SK-N-SH (cell line): ENCODE measurements around the gene PLSCR3. TPM values are rescaled to one million over a fixed set of nuclear protein-coding genes. Genes with fewer than 3 reads are reported as not detected.

Experiments used
- CTCF ChIA-PET: fragments of 300-600, 350-600 bp; formaldehyde crosslinking; extraction: SDS; loops from one replicate; lab custom pipeline; 2021; lab: Yijun Ruan, JAX
- POLR2A ChIA-PET: fragments of 350-600 bp; sonication (Branson Sonifier 250); formaldehyde crosslinking; extraction: SDS; loops from one replicate; lab custom pipeline; 2020; ENCODE audit warnings: antibody characterized with exemption, inconsistent platforms; lab: Yijun Ruan, JAX
- DNase-seq: peaks from one replicate; pipeline ENCODE4 v3.0.0; 2012
- H2AFZ ChIP-seq: fragments of 200-600 bp; sonication (generic); 2 replicates; pipeline ENCODE4 v1.8.1; 2016; ENCODE audit warnings: antibody characterized with exemption, mild to moderate bottlenecking, low read depth
- H3F3A ChIP-seq: fragments of 200-600 bp; sonication (generic); replicated peaks from 2 replicates; pipeline ENCODE3; 2016; ENCODE audit warnings: antibody characterized with exemption, mild to moderate bottlenecking; ENCODE audit not compliant: insufficient read depth
- H3K27ac ChIP-seq, 2 experiments: fragments of 200-500 bp in 1 of 2; fragments of 200-600 bp in 1 of 2; sonication (Bioruptor generic) in 1 of 2; sonication (generic), shearing (Covaris generic) in 1 of 2; 2 replicates each; pipeline versions ENCODE4 v1.5.1 to v1.6.1; 2014 to 2016; ENCODE audit warnings: low read depth in 2 of 2, inconsistent platforms in 1 of 2, low read length in 1 of 2, mild to moderate bottlenecking in 1 of 2, mixed read lengths in 1 of 2
- H3K27me3 ChIP-seq: fragments of 200-600 bp; sonication (generic), shearing (Covaris generic); 2 replicates; pipeline ENCODE4 v1.6.1; 2016; ENCODE audit warnings: mixed run types; ENCODE audit not compliant: insufficient read depth
- H3K36me3 ChIP-seq, 2 experiments: fragments of 200-500 bp in 1 of 2; fragments of 200-600 bp in 1 of 2; sonication (Bioruptor generic) in 1 of 2; sonication (generic) in 1 of 2; replicated peaks in 1 of 2; 2 replicates each; pipeline versions ENCODE3 to v1.5.1; 2014 to 2016; ENCODE audit warnings: low read length in 1 of 2, mild to moderate bottlenecking in 1 of 2; ENCODE audit not compliant: insufficient read depth in 2 of 2, control insufficient read depth in 1 of 2
- H3K4me1 ChIP-seq, 2 experiments: fragments of 200-500 bp in 1 of 2; fragments of 200-600 bp in 1 of 2; sonication (Bioruptor generic) in 1 of 2; sonication (generic), shearing (Covaris generic) in 1 of 2; 2 replicates each; pipeline versions ENCODE4 v1.5.1 to v1.6.1; 2014 to 2016; ENCODE audit warnings: low read depth in 1 of 2, low read length in 1 of 2, mixed run types in 1 of 2; ENCODE audit not compliant: insufficient read depth in 2 of 2, control insufficient read depth in 1 of 2
- H3K4me2 ChIP-seq: fragments of 200-600 bp; sonication (generic), shearing (Covaris generic); 2 replicates; pipeline ENCODE4 v1.6.1; 2017; ENCODE audit warnings: mixed run types
- H3K4me3 ChIP-seq, 2 experiments: fragments of 200-500 bp in 1 of 2; fragments of 200-600 bp in 1 of 2; sonication (Bioruptor generic) in 1 of 2; sonication (generic), shearing (Covaris generic) in 1 of 2; 2 replicates each; pipeline versions ENCODE4 v1.5.1 to v1.8.1; 2014 to 2016; ENCODE audit warnings: low read depth in 2 of 2, inconsistent platforms in 1 of 2, low read length in 1 of 2, mild to moderate bottlenecking in 1 of 2, mixed read lengths in 1 of 2, moderate library complexity in 1 of 2
- H3K79me2 ChIP-seq: fragments of 200-600 bp; sonication (generic); 2 replicates; pipeline ENCODE4 v1.8.1; 2017; ENCODE audit warnings: mild to moderate bottlenecking; ENCODE audit not compliant: insufficient read depth
- H3K9ac ChIP-seq: fragments of 200-600 bp; sonication (generic); 2 replicates; pipeline ENCODE4 v1.6.1; 2017; ENCODE audit warnings: mixed run types
- H3K9me2 ChIP-seq: fragments of 200-600 bp; sonication (generic); 2 replicates; pipeline ENCODE4 v1.6.1; 2017; ENCODE audit warnings: mixed run types
- H3K9me3 ChIP-seq: fragments of 200-600 bp; sonication (generic); 2 replicates; pipeline ENCODE4 v1.6.1; 2017; ENCODE audit warnings: mixed run types, mild to moderate bottlenecking, moderate library complexity
- H4K20me1 ChIP-seq: fragments of 200-600 bp; sonication (generic); 2 replicates; pipeline ENCODE4 v1.6.1; 2017; ENCODE audit warnings: mild to moderate bottlenecking, mixed run types; ENCODE audit not compliant: insufficient read depth
- CHD2 ChIP-seq: fragments of 150-350 bp; IDR thresholded peaks from 2 replicates; pipeline ENCODE4 v1.6.1; 2018; ENCODE audit warnings: low read length; ENCODE audit not compliant: partially characterized antibody
- FOXM1 ChIP-seq: IDR thresholded peaks from 2 replicates; pipeline ENCODE4 v1.4.0; 2012; ENCODE audit warnings: low read depth, mild to moderate bottlenecking
- JUND ChIP-seq: IDR thresholded peaks from 2 replicates; pipeline ENCODE4 v1.4.0; 2012
- MAX ChIP-seq: IDR thresholded peaks from 2 replicates; pipeline ENCODE4 v1.4.0; 2012; ENCODE audit warnings: low read depth
- RAD21 ChIP-seq: IDR thresholded peaks from 2 replicates; pipeline ENCODE4 v1.6.1; 2012; ENCODE audit warnings: mild to moderate bottlenecking, low read length
- SIN3A ChIP-seq: IDR thresholded peaks from 2 replicates; pipeline ENCODE4 v1.6.1; 2012; ENCODE audit warnings: low read depth, mild to moderate bottlenecking, low read length, moderate library complexity, borderline replicate concordance
- SMC3 ChIP-seq: IDR thresholded peaks from 2 replicates; pipeline ENCODE4 v1.6.1; 2012; ENCODE audit warnings: low read depth, low read length, improper control_type of control experiment
- TAF1 ChIP-seq: IDR thresholded peaks from 2 replicates; pipeline ENCODE4 v1.6.1; 2012; ENCODE audit warnings: low read depth, mild to moderate bottlenecking, low read length, moderate library complexity, borderline replicate concordance
- TCF12 ChIP-seq: IDR thresholded peaks from 2 replicates; pipeline ENCODE4 v1.4.0; 2012
- USF1 ChIP-seq: IDR thresholded peaks from 2 replicates; pipeline ENCODE4 v1.4.0; 2012; ENCODE audit warnings: low read depth, borderline replicate concordance
- ZBTB33 ChIP-seq: IDR thresholded peaks from 2 replicates; pipeline ENCODE4 v1.4.0; 2012; ENCODE audit warnings: low read depth, borderline replicate concordance
- WGBS: methylation state at CpG from one replicate; pipeline ENCODE4 v1.1.6; 2017; ENCODE audit warnings: low lambda C conversion rate; 5-methylcytosine and 5-hydroxymethylcytosine counted together
- polyA plus RNA-seq, 3 experiments: library from polyadenylated mRNA; depleted of rRNA; stranded (reverse); fragments of >200 nt; gene quantifications; 2 replicates each; pipeline ENCODE4 v1.2.3, GENCODE V29; 2012

The PLSCR3 gene
- polyA plus RNA-seq, 1 of the 3 experiments (the other 2 are of a cell fraction): 95.0 TPM

- Histone ChIP-seq H3K9me3 (no peaks in the 10 kb centered on the region), H3K9me2 (no peaks in the 10 kb centered on the region), H3K27ac (no peak overlapping the region), H3K27me3 (no peaks in the 10 kb centered on the region), H3K36me3 (no peaks in the 10 kb centered on the region), H3K4me3 (no peak overlapping the region), H4K20me1 (no peaks in the 10 kb centered on the region), H2AFZ (no peak overlapping the region), H3F3A (peaks cover 6% of the 10 kb centered on the region), H3K9ac (no peak overlapping the region), H3K4me1 (peaks cover 0 to 9% of the 10 kb centered on the region in 2 experiments; a peak in 1 of 4 replicates), H3K4me2 (no peak overlapping the region), H3K79me2 (peaks cover 7% of the 10 kb centered on the region; the same call in 1 of the 2 replicates)
- ChIA-PET POLR2A (interaction anchor here (0.9 kb wide), 1 partner anchor 8 kb away, joined by 4 read pairs; no protein-coding TSS in a partner anchor), CTCF (interaction anchor here (0.9 to 1.4 kb wide), 3 partner anchors 12 to 76 kb away, joined by 3 to 5 read pairs (median 3); partner anchors contain the start of gene SPEM1)
- 80% methylated on average over 10 of the region's 11 CpGs for WGBS
- TF ChIP-seq MAX (no peak), SIN3A (no peak), JUND (no peak), CHD2 (no peak), ZBTB33 (no peak), TAF1 (no peak)
- no peak for DNase-seq
These were observed 38.0 kb upstream of the PLSCR3 start for GRCh38 chr17:7432296-7432695.

- Histone ChIP-seq H3K36me3 (no peaks in the 10 kb centered on the region), H3F3A (peaks cover 6% of the 10 kb centered on the region), H3K4me1 (peaks cover 0 to 4% of the 10 kb centered on the region in 2 experiments; a peak in 1 of 4 replicates), H3K9me3 (no peaks in the 10 kb centered on the region), H2AFZ (no peak overlapping the region), H3K27ac (no peak overlapping the region), H3K9me2 (no peaks in the 10 kb centered on the region), H3K27me3 (no peaks in the 10 kb centered on the region), H4K20me1 (no peaks in the 10 kb centered on the region), H3K9ac (no peak overlapping the region), H3K4me3 (no peak overlapping the region), H3K79me2 (peaks cover 3% of the 10 kb centered on the region; the same call in 1 of the 2 replicates), H3K4me2 (no peak overlapping the region)
- no peak for TF ChIP-seq TCF12
- TF ChIP-seq USF1: no peak
- no peak for TF ChIP-seq FOXM1
- no peak for TF ChIP-seq SMC3
- TF ChIP-seq RAD21: no peak
- 60% methylated on average over 1 of the region's 1 CpG for WGBS
- ChIA-PET POLR2A (no interaction called here), CTCF (interaction anchor here (1.1 kb wide), 1 partner anchor 75 kb away, joined by 3 read pairs; no protein-coding TSS in a partner anchor)
- DNase-seq: no peak
These were observed 36.9 kb upstream of the PLSCR3 start for GRCh38 chr17:7431231-7431630.
